NK-92 (cell line): Measurements from ENCODE around the gene TESMIN.

Source experiments
- DNase-seq: peaks from one replicate; lab custom pipeline; 2025; ENCODE audit not compliant: unreplicated experiment; lab: John Stamatoyannopoulos, UW

Gene TESMIN

GRCh38 chr11:68751331-68751856 lies at the start of gene TESMIN:
TSS of gene TESMIN (minus strand) at chr11:68751520. CDS start at chr11:68750660, 860 bp downstream.
- DNase-seq, result no peak

GRCh38 chr11:68798221-68798813 lies 47.0 kb upstream of the TESMIN start:
- DNase-seq, result no peak

GRCh38 chr11:68796801-68797200 lies 45.5 kb upstream of the TESMIN start:
- DNase-seq, result no peak

- DNase-seq, result no peak
Observed at GRCh38 chr11:68792400-68792966, 41.2 kb upstream of the TESMIN start.

- no peak for DNase-seq
Observed at GRCh38 chr11:68784653-68785052, 33.3 kb upstream of the TESMIN start.

- no peak for DNase-seq
Observed at GRCh38 chr11:68783216-68783821, 32.0 kb upstream of the TESMIN start.

- no peak for DNase-seq
Observed at GRCh38 chr11:68782711-68783110, 31.4 kb upstream of the TESMIN start.

- DNase-seq, result no peak
Observed at GRCh38 chr11:68780829-68781228, 29.5 kb upstream of the TESMIN start.

GRCh38 chr11:68778205-68778604 lies 26.9 kb upstream of the TESMIN start:
- DNase-seq, result no peak

GRCh38 chr11:68776442-68777235 lies 25.3 kb upstream of the TESMIN start:
- DNase-seq, result no peak

GRCh38 chr11:68775951-68776388 lies 24.6 kb upstream of the TESMIN start:
- DNase-seq, result no peak

GRCh38 chr11:68774194-68774585 lies 22.9 kb upstream of the TESMIN start:
- no peak for DNase-seq

GRCh38 chr11:68773521-68774193 lies 22.3 kb upstream of the TESMIN start:
- no peak for DNase-seq

GRCh38 chr11:68772936-68773335 lies 21.6 kb upstream of the TESMIN start:
- DNase-seq, result no peak

- DNase-seq, result no peak
Observed at GRCh38 chr11:68770781-68771180, 19.5 kb upstream of the TESMIN start.

GRCh38 chr11:68767672-68768071 lies 16.4 kb upstream of the TESMIN start:
- no peak for DNase-seq

- DNase-seq, result no peak
Observed at GRCh38 chr11:68766786-68767185, 15.5 kb upstream of the TESMIN start.

GRCh38 chr11:68764746-68765145 lies 13.4 kb upstream of the TESMIN start:
- no peak for DNase-seq

- no peak for DNase-seq
Observed at GRCh38 chr11:68763926-68764657, 12.8 kb upstream of the TESMIN start.

- no peak for DNase-seq
Observed at GRCh38 chr11:68763181-68763721, 11.9 kb upstream of the TESMIN start.
